Stimulated activated naive CD8-positive, alpha-beta T cell treated with anti-CD3 and anti-CD28 coated beads, Interleukin-15, amount 100 ng/mL, for 72 hours (primary cell): ENCODE data around the gene TRMT1.

Experiments used
- ATAC-seq: fragments of 150-1000 bp; cut with Tn5 transposase; 2 replicates; pipeline ENCODE4 v1.10.0; 2021; ENCODE audit warnings: mild to moderate bottlenecking, moderate library complexity
- DNase-seq, 2 donors: peaks; one replicate each; pipeline ENCODE4 v3.0.0; 2021 to 2022
- H3K27ac Mint-ChIP-seq, 2 donors: one replicate each; pipeline ENCODE4 v1.8.0; 2022; ENCODE audit warnings: mild to moderate bottlenecking in 2 of 2, mixed read lengths in 2 of 2, moderate library complexity in 2 of 2
- H3K27me3 Mint-ChIP-seq: one replicate; pipeline ENCODE4 v1.8.0; 2022; ENCODE audit warnings: mixed read lengths
- H3K4me1 Mint-ChIP-seq: one replicate; pipeline ENCODE4 v1.8.0; 2022; ENCODE audit warnings: mild to moderate bottlenecking, mixed read lengths
- H3K4me3 Mint-ChIP-seq, 2 donors: one replicate each; pipeline ENCODE4 v1.8.0; 2022; ENCODE audit warnings: mild to moderate bottlenecking in 2 of 2, mixed read lengths in 2 of 2, moderate library complexity in 1 of 2
- H3K9me3 Mint-ChIP-seq, 2 donors: one replicate each; pipeline ENCODE4 v1.8.0; 2022; ENCODE audit warnings: mixed read lengths in 2 of 2

Gene TRMT1

DNA sequence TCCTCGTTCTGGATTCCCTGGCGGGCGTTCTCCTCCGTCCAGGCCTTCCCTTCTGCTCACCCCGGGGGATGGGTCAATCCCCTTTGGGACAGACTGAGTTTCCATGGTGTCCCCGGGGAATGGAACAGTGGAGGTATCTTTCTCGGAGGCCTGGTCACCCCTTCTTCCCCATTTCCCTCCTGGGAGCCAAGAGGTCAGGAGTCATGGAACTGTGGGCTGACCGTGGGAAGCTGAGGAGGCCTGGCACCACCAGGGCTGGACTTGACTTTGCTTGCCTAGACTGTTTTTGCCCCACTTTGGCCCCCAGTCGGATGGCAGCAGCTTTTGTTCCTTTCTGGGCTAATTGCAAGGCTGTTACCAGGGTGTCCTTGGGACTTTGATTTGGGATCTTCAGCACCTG lies 3.5 kb upstream of the TRMT1 start:
- Mint-ChIP-seq H3K4me1 (peaks cover 60% of the 10 kb centered on the region), H3K27me3 (no peaks in the 10 kb centered on the region), H3K4me3 (no peak overlapping the region), H3K9me3 (no peaks in the 10 kb centered on the region), H3K27ac (no peak overlapping the region)
- DNase-seq: no peak
- no peak for ATAC-seq

DNA sequence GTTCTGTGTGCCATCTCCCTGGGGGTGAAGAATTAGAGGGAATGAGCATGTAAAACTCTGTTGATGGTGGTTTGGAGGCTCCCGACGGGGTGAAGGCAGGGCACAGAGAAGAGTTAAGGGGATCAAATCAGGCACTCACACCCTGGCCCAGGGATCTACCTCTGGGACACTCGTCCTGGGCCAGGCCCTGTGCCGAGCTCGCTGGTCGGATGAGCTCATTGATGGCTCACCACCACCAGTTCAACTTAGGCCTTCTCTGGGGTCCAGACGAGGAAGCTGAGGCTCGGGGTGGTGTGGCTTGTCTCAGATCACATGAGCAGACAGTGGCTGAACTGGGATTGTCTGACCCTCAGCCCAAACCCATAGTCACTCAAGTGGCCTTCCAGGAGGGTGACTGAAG lies 3.1 kb upstream of the TRMT1 start:
- Mint-ChIP-seq H3K27me3 (no peaks in the 10 kb centered on the region), H3K4me3 (peak overlapping the region; percentile 82 to 87), H3K9me3 (no peaks in the 10 kb centered on the region), H3K27ac (peak overlapping the region; percentile 37 to 86), H3K4me1 (peaks cover 62% of the 10 kb centered on the region)
- DNase-seq (no peak), ATAC-seq (no peak)

DNA sequence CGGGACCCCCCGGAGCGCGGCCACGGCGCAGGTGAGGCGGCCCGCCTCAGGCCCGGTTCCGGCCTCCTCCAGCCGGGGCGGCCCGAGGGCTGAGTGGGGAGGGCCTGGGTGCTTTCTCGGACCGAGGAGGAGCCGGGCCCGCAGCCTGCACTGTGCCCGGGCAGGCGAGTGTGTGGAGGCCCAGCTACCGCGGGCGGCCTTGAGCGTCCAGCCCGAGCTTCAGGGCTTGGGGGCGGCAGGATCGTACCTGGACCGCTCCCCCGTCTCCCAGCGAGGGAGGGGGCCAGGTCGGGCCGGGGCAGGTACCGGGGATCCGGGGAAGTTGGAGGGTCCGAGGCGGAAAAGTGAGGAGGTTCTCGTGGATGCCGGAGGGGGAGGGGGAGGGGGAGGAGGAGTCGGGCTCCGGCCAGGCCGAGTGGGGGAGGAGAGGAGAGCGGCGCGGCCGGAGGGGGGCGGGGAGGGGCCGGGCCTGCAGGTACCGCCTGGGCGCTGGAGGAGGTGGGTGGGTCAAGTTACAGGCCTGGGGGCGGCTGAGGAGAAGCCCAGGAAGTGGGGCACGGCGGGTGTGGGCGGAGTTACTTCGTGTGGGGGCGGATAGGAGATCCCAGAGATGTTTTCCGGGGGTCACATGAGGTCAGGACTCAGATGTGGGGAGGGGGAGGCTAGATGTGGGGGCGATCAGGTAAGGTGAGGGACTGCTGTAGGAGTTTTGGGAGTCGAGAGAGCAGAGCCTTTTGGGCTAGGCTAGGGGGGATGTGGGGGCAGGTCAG lies 2.1 kb upstream of the TRMT1 start:
- H3K9me3 Mint-ChIP-seq: no peaks in the 10 kb centered on the region
- H3K27ac Mint-ChIP-seq: peak overlapping the region; percentile 71 to 76
- ATAC-seq (peak; percentile 18), DNase-seq (peak in 1 of 2 donors; percentile 48)
- H3K27me3 Mint-ChIP-seq: no peaks in the 10 kb centered on the region
- H3K4me3 Mint-ChIP-seq: peak overlapping the region; percentile 82 to 87
- H3K4me1 Mint-ChIP-seq: peaks cover 60% of the 10 kb centered on the region

DNA sequence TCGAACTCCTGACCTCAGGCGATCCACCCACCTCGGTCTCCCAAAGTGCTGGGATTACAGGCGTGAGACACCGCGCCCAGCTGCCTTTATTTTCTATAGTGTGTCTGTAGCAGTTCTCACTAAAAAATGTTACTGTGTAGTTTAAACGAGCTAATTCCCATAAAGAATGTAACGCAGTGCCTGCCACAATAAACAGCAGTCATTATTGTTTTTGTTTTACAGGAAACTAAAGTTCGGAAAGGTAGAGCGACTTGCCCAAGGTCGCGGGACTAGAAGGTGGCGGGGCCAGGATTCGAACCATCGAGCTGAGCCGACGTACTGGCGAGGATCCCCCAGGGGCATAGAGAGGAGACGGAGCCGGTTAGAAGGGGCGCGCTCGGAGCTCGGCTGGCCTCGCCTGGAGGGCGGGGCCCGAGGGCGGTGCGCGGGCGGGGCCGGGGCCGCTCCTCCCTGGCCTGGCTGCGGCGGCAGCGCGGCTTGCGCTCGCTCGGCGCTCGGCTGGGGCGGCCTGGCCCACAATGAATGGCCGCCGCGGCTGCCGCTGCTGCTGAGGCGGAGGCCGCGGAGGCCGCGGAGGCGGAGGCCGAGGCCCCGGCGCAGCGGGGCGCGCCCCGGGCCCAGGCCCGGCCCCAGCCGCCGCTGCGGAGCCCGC lies 1.4 kb upstream of the TRMT1 start, which contains the start of gene NACC1:
NACC1 (plus strand) TSS at position 493 of the 652 bp plus-strand sequence. CDS start 16,944 bp downstream, outside the sequence.
- H3K4me1 Mint-ChIP-seq: peaks cover 53% of the 10 kb centered on the region
- H3K4me3 Mint-ChIP-seq: peak within 1 kb of the TSS; percentile 95
- H3K9me3 Mint-ChIP-seq: no peaks in the 10 kb centered on the region
- ATAC-seq (peak; percentile 93), DNase-seq (peak; percentile 93 to 95)
- no peaks in the 10 kb centered on the region for H3K27me3 Mint-ChIP-seq
- peak within 1 kb of the TSS; percentile 96 for H3K27ac Mint-ChIP-seq

DNA sequence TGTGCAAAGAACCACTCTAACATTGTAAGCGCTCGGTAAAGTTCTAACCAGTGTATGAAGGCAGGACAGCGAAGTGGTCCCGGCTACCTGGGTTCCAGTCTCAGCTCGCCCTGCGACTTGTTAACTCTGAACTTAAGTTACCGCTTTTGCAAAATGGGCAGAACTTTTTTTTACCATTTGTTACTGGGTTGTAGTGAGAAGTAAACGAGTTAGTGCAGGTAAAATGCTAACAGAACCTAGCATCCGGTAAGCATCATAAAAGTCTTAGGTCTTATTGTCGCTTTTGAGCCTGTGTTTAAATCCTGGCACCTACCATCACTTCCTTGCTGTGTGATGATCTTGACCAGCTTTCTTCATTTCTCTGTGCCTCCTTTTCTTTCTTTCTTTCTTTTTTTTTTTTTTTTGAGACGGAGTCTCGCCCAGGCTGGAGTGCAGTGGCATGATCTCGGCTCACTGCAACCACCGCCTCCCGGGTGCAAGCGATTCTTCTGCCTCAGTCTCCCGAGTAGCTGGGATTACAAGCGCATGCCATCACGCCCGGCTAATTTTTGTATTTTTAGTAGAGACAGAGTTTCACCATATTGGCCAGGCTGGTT lies 734 bp upstream of the TRMT1 start:
- no peaks in the 10 kb centered on the region for H3K27me3 Mint-ChIP-seq
- peak overlapping the region; percentile 96 for H3K27ac Mint-ChIP-seq
- H3K4me1 Mint-ChIP-seq: peaks cover 46% of the 10 kb centered on the region
- no peaks in the 10 kb centered on the region for H3K9me3 Mint-ChIP-seq
- DNase-seq (no peak), ATAC-seq (peak; percentile 11)
- H3K4me3 Mint-ChIP-seq: peak overlapping the region; percentile 95

DNA sequence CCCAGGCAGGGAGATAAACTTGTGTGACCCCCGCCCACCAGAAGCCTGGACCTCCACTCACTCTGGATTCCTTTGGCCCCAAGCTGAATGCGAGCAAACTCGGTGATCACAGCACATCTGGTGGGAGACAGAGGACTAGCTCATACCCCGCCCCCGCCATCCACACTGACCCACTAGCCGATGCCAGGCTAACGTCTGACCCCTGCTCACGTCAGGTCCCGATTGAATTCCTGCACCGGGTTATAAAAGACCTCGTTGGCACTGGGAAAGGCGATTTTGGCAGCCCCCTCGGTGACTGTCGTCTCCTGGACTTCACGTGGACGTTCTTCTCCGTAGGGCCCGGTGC lies 631 bp downstream of the TRMT1 start:
- Mint-ChIP-seq H3K4me3 (peak overlapping the region; percentile 95), H3K9me3 (no peaks in the 10 kb centered on the region), H3K27me3 (no peaks in the 10 kb centered on the region), H3K4me1 (peaks cover 33% of the 10 kb centered on the region), H3K27ac (peak overlapping the region; percentile 96)
- DNase-seq: no peak
- no peak for ATAC-seq

DNA sequence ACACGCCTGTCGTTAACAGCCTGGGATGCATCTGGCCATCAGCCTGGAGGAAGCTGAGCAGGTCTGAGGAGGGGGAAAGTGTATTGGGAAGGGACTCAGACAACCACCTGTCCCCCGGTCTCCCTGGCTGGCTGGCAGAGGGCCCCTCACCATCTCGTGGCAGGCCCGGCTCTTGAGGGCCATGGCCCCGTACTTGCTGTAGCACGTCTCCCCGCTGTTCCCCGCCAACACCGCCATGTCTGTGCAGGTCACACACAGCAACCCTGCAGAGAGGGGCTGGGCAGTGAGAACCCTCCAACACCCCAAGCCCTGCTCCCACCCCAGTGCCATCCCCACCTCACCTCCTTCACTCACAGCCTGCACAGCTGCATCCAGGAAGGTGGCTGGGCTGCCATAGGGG lies 4.0 kb downstream of the TRMT1 start:
- no peak for ATAC-seq
- no peak overlapping the region for H3K4me3 Mint-ChIP-seq
- H3K9me3 Mint-ChIP-seq: no peaks in the 10 kb centered on the region
- no peak for DNase-seq
- no peaks in the 10 kb centered on the region for H3K27me3 Mint-ChIP-seq
- H3K27ac Mint-ChIP-seq: no peak overlapping the region
- H3K4me1 Mint-ChIP-seq: peaks cover 12% of the 10 kb centered on the region

DNA sequence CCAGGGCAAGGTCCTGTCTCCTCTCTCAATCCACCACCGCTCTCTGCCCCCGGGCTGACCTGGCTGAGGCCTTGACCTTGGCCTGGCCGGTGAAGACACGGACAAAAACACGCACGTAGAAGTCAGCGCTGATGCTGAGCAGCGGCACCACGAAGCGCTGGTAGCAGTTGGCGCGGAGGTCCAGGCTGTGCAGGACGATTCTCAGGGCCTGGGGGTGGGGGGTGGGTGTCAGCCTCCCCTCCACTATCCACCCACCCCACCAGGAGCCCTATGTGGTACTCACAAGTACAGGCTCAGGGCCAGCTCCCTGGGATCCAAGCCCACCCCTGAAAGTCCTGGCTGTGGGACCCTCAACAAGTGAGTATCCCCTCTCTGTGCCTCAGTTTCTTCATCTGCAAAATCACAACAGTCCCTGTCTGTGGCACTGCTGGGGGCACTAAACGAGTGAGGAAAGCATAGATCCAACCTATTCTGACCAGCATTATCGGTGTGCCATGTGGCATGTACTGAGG lies 6.4 kb downstream of the TRMT1 start:
- Mint-ChIP-seq H3K9me3 (no peaks in the 10 kb centered on the region), H3K27ac (no peak overlapping the region), H3K4me3 (no peak overlapping the region), H3K4me1 (peaks cover 3% of the 10 kb centered on the region), H3K27me3 (no peaks in the 10 kb centered on the region)
- ATAC-seq (no peak), DNase-seq (no peak)

DNA sequence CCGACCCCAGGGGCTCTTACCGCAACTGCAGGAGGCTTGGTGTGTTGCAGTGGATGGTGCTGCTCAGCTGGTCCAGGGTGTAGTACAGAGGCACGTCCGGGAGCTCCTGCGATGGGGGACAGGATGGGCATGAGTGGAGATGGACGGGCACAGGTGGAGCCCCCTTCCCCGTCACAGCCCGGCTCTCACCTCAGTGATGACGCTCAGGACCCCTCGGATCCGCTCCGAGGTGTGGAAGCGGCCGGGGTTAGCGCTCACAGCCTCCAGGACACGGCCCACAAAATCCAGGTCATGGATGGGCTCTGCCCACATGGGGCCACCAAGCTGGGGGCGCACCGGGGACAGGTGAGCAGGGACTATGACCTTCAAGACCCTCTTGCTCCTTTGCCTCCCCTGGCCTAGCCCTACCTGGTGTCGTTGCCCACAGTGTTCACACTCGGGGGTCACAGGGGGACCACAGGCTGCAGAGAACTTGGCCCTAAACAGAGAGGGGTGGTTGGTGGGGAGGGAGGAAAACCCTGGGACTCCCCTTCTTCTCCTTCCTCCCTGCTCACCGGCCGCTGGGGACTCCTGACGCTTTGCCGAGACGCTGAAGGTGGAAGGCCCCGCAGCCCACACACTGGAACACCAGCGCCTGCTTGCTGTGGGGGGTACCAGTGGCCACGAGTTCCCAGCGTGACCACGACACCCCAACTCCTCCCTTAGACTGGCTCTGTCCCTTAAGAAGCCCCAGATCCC lies 7.0 kb downstream of the TRMT1 start:
- no peak for DNase-seq
- no peak overlapping the region for H3K4me3 Mint-ChIP-seq
- peaks cover 3% of the 10 kb centered on the region for H3K4me1 Mint-ChIP-seq
- H3K9me3 Mint-ChIP-seq: no peaks in the 10 kb centered on the region
- no peak overlapping the region for H3K27ac Mint-ChIP-seq
- H3K27me3 Mint-ChIP-seq: no peaks in the 10 kb centered on the region
- no peak for ATAC-seq

DNA sequence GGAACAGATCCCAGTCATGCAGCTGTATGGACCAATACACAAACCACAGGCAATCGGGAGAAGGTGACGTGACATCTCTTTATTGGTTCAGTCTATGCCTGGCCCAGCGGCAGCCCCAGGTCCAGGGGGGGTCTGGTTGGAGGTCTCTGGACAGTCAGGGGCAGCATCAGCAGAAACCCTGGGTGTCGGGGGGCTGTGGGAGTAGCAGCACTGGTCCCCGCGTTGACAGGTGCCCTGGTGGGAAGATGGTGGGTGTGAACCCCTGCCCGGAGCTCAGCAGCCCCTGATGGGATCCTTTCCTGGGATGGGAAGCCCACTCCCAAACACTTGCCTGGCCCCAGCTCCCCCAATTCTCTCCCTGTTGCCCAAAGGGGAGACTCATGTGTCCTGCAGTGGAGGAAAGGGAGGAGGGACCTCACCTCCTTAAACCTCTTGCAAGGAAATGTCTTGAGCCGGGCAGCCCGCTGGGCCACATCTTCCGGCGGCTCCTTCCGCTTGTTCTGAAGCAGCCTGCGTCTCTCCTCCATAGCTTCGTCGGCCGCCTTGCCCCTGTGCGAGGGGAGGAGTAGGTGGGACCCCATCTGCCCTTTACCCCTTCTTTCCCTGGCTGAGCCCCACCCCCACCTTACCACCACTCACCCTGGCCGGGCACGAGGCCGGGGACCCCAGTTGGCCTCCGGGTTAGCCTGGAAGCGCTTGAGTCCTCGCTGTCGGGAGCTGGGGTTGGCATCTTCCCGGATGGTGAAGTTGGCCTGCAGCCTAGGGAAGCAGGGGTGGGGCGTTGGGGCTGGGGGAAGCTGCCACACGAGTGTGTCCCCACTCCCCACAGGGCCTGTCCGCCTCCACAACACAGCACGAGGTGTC lies 11.5 kb downstream of the TRMT1 start:
- no peaks in the 10 kb centered on the region for H3K27me3 Mint-ChIP-seq
- ATAC-seq (peak; percentile 28), DNase-seq (peak in 1 of 2 donors; percentile 43)
- H3K4me1 Mint-ChIP-seq: peaks cover 40% of the 10 kb centered on the region
- H3K4me3 Mint-ChIP-seq: peak overlapping the region; percentile 93 to 95
- H3K9me3 Mint-ChIP-seq: peaks cover 0 to 3% of the 10 kb centered on the region in 2 donors
- peak overlapping the region; percentile 83 to 94 for H3K27ac Mint-ChIP-seq

DNA sequence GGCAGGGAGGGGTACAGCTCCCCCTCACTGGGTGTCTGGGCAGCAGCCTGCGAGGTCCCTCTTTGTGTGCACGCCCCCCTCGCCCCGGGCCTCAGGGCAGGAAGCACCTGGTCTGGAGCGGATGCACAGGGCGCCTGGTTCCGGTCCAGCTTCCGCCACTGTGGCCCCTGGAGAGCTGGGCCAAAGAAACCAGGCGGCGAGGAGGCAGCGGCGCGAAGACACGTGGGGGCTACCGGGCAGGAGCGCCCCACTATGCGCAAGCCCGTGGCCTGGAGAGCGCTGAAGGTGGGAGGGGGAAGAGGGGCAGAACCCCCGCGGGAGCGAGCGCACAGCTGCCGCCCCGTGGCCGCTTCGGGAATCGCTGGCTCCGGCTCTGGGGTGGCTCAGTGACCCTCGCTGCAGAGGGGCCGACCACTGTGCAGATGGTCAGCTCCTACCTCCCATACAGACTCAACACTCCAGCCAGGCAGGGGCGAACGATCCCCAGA lies 12.1 kb downstream of the TRMT1 start:
- peak; percentile 75 to 76 for DNase-seq
- H3K4me3 Mint-ChIP-seq: peak overlapping the region; percentile 93 to 95
- H3K27me3 Mint-ChIP-seq: peaks cover under 1% of the 10 kb centered on the region
- H3K9me3 Mint-ChIP-seq: peaks cover 0 to 6% of the 10 kb centered on the region in 2 donors
- peak overlapping the region; percentile 83 to 94 for H3K27ac Mint-ChIP-seq
- ATAC-seq: peak; percentile 51
- H3K4me1 Mint-ChIP-seq: peaks cover 46% of the 10 kb centered on the region

DNA sequence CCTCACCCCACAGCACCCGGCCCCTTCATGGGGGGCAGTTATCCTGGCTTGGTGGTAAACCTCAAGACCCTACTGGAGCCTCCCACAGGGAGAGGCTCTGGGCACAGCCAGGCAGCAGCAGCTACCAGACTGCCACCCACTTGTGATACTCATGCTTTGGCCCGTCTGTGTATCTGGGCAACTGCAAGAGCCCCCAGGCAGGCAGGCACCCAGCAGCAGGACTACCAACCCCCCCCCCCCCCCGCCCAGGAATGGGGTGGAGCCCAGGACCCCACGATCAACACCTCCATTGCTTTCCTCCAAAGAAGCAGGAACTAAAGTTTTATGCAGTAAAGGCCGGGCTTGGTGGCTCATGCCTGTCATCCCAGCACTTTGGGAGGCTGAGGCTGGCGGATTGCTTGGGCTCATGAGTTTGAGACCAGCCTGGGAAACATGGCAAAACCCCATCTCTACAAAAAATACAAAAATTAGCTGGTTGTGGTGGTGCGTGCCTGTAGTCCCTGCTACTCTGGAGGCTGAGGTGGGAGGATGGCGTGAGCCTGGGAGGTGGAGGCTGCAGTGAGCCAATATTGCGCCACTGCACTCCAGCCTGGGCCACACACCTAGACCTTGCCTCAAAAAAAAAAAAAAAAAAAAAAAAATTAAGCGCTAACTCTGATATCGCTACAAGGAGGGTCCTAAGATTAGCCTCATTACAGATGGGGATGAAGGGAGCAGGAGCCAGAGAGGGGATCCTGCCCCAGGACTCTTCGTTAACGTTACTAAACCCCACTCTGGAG lies 12.8 kb downstream of the TRMT1 start:
- DNase-seq: no peak
- peaks cover 53% of the 10 kb centered on the region for H3K4me1 Mint-ChIP-seq
- no peak for ATAC-seq
- peaks cover 0 to 6% of the 10 kb centered on the region in 2 donors for H3K9me3 Mint-ChIP-seq
- H3K4me3 Mint-ChIP-seq: peak overlapping the region; percentile 93 to 95
- H3K27me3 Mint-ChIP-seq: peaks cover 7% of the 10 kb centered on the region
- no peak overlapping the region for H3K27ac Mint-ChIP-seq

DNA sequence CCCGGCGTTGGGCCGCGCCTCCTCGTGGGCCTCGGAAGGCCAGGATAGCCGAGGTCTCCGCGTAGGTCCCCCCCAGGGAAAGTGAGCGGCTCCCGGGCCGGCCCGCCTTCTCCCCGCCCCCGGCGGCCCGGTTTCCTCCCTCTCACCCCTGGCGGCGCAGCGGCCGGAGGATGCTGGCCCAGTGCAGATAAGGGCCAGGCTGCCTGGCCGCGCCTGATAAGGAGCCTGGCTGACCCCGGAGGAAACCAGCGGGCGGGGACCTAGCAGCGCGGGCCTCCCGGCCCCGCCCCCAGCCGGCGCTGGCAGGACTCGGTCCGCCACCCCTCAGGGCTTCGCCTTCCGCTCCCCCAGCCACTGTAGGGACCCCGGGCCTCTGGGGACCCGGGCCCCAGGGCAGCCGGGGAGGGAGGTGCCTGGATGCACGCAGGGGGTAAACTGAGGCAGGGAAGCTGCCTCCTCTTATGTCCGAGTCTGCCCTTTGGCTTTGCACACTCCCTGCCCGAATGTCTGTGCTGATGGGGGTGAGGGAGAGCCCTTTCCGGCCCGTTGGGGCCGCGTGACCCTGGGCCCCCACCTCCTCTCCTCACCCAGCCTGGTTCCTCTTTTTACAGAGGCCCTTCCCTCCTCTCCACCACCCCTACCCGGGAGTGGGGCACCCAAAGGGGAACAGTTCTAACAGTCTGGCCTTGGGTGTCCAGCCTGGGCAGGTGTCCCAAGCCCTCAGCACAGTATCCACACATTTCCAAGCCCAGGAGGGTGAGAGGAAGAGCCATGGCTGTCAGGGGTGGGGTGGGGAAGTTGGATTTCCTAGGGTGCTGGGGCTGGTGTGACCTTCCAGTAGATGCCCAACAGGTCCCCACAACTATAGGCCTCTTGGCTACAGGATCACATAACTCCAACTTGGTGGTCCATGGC lies 13.6 kb downstream of the TRMT1 start, which contains the start of gene LYL1:
LYL1 (minus strand) TSS at position 193 of the 915 bp plus-strand sequence. CDS start 1,687 bp downstream, outside the sequence.
- ATAC-seq: no peak
- Mint-ChIP-seq H3K27ac (peak within 1 kb of the TSS in 1 of 2 donors; percentile 54), H3K4me1 (peaks cover 61% of the 10 kb centered on the region), H3K4me3 (peak within 1 kb of the TSS; percentile 77 to 82), H3K9me3 (peaks cover 0 to 6% of the 10 kb centered on the region in 2 donors), H3K27me3 (peaks cover 15% of the 10 kb centered on the region)
- peak in 1 of 2 donors; percentile 34 for DNase-seq
